GM18873 (cell line): ENCODE data around the gene SLC13A1.
A peak's percentile ranks its signal among the peaks of the same experiment; 100 is the strongest.

ENCODE experiments used
- ATAC-seq: cut with Tn5 transposase; IDR thresholded peaks from one replicate; pipeline ENCODE4 v1.9.1; 2021; ENCODE audit warnings: mild to moderate bottlenecking, moderate library complexity, moderate number of reproducible peaks; ENCODE audit not compliant: unreplicated experiment, low FRiP score

Gene SLC13A1

DNA sequence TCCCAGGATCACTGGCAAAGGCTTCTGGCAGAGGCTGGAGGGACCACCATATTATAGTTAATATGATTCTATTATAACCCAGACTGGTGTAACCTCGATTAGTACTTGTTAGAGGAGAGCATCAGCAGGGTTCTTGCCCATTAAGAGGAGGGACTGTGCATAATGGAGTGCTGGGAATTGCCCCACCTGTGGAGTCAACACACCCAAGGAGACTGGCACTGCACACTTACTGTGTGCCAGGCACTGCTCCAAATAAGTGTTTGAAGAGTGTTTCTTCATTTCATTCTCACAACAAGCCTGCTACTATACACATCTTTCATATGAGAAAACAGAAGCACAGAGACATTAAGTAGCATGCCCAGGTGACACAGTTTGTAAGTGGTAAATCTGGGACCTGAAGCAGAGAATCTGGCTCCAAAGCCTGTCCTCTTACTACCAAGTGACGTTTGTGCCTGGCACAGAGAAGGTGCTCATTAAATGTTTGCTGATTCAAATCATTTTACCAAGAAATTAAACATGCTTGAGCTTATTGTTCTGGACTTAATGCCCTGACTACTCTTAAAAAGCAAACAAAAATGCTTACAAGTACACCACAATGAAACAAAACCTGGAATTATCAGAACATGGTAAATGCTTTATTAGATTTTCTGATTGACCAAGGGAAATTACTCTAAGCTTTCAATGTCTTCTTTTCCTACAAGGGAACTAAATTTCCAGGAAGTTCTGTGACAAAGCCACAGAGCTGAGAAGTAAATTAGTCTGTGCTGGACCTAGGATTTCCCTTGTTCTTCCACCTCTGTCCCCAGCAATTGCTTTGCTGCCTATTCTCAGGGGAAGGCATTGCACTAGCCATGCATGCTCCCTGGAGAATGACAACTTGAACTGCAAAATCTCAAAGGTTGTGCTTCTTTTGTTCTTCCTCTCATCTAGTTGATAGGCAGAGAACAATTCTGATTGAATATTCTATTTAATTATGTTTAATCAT, 809 bp downstream of the SLC13A1 start:
- no peak for ATAC-seq

DNA sequence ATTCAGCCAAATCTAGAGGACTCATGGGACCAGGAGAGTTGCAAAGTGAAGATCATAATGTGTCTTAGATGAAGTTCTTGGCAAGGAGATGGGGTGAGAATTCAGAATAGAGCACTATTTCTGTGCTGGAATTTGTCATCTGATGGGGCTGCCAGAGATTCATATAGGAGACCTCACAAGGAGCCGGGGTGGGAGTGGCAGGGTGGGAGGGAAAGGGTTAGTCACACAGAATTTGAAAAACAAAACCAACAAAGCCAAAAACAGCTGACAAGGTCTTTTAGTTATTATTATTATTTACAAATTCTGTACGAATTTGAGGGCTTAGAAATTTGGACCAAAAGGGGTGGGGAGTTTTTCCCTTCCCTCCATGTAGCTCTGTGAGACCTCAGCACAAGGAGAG, 1.7 kb downstream of the SLC13A1 start:
- no peak for ATAC-seq

DNA sequence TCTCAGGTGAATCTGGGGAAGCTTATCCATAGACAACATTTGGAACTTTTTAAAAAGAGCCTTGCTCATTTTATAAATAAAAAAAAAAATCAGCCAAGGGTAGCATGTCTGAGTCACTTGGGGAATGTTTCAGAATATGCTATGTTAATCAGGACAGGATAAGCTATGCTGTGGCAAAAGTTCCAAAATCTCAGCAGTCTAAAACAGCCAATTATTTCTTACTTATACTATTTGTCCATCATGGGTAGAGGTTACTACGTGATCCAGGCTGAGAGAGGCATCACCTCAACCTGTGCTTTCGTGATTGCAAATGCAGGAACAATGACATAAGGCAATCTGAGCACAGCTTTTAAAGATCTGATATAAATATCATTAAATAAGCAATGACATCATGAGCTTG, 6.5 kb downstream of the SLC13A1 start:
- ATAC-seq = no peak

DNA sequence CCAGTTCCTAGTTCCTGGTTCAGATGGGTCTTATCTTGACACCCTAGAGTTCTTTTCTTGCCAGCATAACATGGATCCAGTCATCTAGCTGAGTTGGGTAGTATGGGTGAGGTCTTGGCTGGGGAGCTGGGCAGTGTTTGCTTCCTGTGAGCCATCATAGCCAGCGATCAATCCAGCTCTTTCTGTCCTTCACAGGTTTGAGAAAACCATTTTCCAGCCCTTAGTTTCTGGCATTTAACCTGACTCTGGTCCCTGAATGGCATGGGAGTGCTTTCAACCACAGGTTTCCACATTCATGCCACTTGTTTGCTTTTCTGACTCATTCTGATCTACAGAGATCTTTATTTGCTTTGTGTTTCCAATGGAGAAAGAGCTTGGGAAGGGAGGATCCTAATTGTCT, 8.6 kb downstream of the SLC13A1 start:
- no peak for ATAC-seq

DNA sequence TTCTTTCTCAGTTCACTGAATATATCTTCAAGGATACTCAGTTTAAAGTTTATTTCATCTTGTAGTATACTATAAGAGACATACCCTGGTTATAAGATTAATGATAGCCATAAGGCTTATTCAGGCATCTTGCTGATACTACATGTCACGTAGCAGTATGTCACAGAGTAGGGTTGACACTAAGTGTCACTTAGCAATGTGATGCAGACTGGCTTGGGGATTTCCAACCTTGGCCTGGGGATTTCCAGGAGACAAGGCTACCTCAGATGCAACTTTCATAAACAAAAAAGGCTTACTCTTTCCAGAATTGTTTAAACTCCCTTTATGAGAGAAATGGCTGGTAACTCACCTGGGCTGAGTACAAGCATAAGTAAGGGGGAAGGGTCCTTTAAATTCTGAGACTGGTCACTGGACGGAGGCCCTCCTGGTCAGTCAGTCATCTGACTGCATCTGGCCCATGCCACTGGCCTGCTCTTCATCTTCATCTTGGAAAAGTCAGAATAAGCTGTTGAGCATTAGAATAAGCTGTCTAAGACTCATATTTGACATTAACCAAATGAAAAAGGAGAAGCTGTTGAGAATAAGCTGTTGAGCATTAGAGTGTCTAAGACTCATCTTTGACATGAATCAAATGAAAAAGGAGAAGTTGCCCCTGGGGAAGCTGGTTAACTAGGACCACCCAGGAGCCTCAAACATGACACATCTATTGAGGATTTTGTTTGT, 9.5 kb downstream of the SLC13A1 start:
- peak; percentile 98 for ATAC-seq

DNA sequence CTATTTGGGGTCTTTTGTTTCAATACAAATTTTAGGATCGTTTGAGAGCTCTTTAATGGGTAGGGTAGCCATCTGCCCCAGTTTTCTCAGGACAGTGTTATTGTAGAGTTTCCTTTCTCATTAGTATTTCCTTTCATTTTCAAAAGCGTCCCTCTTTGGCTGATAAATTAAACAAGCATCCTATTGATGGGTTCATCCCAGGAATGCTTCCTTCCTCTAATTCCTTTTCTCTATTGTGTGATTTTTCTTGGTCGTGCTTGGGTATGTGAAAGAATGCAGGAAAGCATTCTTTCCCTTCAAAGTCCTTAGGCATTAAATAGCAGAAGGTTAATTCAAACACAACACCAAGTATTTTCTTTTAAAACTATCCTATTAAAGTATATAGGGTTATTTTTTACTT, 14.0 kb downstream of the SLC13A1 start:
- ATAC-seq = no peak

DNA sequence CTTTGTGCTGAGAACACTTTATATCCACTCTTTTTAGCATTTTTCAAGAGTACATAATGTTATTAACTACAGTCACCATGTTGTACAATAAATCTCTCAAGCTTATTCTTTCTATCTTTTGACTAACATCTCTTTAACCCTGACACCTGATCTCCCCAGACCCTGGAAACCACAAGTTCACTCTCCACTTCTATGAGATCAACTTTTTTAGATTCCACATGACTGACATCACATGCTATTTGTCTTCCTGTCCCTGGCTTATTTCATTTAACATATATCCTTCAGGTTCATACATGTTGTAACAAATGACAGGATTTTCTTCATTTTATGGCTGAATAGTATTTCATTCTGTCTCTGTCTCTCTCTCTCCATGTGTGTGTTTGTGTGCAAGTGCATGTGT, 15.5 kb downstream of the SLC13A1 start:
- ATAC-seq = no peak

DNA sequence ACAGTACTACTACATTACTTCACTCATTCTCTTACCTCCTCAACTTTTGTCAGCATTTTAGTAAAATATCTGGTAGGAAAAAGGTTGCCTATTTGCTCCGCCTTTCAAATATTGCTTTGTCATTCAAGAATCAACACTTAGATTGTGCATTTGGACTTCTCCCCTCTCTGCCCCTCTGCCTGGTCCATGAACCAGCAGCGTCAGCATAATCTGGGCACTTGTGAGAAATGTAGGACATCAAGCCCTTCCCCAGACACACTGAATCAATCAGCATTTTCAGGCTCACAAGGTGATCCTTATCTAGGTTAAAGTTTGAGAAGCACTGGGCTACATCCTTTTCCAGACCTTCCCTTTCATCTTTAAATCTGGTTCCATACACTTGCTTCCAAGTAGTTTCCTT, 16.3 kb downstream of the SLC13A1 start:
- ATAC-seq = no peak

DNA sequence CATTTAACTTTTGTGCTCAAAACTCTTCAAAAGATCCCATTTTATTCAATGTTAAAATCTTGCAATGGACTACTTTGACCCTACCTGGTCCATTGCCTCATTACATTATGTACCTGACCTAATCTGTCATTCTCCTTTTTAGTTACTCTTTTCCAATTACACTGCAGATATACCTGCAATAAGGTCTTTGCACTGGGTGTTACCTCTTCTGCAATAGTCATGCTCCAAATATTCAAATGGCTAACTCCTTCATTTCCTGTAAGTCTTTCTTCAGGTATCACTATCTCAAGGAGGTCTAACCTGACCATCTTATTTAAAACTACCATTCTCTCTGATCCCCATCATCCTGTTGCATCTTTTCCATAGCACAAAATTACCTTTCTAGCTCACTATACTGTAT, 22.3 kb downstream of the SLC13A1 start:
- no peak for ATAC-seq

DNA sequence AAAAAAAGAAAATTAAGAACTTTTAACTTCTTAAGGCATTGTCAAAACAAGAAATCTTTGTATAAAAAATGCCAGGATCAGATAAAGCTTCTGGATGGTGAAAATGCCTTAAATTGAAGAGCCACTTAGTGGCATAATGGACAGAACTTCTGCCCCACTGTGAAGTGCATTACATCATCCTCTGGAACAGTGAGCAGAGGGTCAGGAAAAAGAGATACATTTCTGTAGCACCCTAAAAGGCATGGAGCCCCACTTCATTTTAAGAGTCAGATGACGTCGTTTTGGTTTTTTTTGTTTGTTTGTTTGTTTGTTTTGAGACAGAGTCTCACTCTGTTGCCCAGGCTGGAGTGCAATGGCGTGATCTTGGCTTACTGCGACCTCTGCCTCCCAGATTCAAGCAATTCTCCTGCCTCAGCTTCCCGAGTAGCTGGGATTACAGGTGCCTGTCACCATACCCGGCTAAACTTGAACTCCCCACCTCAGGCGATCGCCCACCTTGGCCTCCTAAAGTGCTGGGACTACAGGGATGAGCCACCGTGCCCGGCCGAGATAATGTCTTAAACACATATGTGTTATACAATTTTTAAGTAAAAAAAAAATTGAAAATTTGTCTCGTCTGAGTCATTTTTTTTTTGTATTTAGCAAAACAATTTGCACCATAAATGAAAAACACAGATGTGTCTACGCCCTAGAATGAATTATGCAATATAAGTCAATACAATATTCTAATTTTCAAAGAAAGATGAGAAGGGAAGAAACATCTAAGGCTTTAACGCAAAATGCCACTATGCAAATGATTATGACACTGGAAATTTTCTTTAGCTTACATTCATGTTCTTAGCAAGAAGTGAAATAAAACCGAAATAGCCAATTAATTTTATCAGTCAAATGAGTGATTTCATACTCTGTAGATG, 29.2 kb downstream of the SLC13A1 start:
- no peak for ATAC-seq

DNA sequence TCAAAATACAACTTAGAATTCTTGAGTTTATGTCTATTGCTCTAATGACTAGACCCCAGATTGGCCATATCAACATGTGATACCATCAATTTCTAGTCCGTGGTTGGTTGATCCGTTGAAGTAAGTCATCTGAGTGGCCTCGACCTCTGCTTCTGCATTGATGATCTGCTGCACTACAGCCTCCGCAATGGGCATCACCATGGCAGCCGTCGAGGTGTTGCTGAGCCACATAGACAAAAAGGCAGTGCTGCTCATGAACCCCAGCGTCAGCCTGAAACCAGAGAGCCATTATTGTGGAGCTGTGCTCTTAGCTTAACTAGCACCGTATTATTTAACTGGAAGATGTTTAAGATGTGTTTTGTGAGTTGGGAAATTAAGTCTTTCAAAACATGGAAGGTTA, 30.7 kb downstream of the SLC13A1 start:
- no peak for ATAC-seq

DNA sequence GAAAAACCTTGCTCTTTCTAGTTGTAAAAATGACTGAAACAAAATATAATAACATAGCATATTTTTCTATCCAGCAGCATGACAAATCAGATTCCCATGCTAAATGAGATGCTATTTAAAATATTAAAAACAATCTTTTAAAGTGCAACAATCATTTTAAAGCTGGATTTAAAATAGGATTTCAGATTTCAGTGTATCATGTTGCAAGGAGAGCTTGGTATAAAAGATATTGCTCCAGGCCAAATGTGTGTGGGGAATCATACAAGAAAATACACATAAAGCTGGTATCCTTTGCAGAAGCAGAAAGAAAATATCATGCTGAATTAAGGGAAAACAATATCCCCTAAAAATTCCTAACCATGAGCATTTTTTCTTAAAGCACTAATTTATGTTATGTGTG, 42.2 kb downstream of the SLC13A1 start:
- no peak for ATAC-seq

DNA sequence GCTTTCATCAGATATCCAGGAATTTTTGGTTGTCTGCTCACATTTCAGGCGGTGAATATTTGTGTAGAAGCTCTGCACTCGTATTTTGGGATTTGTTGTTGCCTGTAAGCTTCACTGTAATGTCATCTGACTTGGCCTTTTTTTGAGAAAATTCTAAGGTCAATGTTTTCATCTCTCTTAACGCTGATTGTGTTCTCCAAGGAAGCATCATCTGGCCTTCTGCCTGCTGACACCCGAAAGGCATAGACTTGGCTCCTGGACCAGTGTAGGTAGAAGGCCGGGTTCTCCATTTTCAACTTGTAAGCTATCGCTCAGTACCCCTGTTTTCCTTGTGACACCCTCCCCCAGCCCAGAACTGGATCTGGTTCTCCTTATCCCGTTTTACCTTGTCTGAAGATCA, 44.2 kb downstream of the SLC13A1 start:
- no peak for ATAC-seq

DNA sequence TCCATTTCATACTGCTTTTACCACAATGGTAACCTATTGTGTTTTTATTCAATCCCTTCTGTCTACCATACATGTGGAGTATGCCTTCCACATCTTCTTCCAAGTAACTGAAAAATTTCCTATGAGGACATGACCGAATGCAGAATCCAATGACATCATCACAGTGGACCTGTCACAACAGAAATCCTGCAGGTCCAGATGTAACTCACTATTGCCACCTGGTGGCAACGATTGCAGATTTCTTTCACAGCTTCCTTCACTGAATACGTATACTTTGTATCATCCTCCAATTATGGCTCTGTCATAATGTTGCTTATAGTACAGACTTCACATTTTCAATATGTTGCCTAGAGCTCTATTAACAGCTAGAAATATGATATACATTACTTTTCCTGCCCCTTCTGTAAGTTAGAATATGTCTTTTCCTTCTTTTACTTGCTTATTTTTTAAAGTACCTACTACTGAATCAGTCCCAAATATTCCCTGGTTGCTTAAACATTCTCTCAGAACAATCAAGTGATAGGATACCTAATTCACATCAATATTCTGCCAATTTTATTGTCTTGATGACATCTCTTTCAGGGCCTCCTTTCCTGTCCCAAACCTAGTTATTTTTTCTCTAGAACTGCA, 45.4 kb downstream of the SLC13A1 start:
- peak; percentile 98 for ATAC-seq

DNA sequence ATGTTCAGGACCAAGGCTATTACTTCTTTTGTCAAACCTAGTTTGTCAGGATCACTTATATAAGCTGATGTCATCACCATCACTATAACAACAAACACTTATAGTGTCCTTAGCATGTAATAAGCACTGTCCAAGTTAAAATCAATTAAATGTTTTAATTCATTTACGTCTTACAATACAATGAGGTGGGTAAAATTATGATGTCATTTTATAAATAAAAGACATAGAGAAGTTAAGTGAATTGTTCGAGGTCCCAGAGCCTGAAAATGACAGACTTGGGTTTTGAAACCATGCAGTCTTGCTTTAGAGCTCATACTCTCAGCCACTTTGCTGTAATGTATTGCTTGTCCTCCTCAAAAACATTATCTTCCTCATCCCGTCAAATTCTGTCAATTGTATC, 48.3 kb downstream of the SLC13A1 start:
- no peak for ATAC-seq

DNA sequence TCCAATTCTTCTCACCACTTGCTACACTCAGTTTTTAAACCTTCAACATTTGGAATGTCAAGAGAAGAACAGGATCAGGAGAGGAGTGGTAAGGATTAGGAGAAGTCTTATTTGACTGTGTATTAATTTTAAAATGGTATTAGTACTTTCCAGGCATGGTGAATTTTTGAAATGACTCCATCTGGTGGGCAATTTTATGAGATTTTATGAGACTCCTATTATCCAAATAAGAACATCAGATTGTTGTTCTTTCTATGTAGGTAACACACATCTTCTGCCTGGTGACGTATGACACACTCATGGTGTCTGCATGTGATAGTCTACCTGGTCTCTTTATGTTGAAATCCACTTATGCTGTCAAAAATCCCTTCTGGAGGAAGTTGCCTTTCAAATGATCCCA, 51.0 kb downstream of the SLC13A1 start:
- no peak for ATAC-seq

DNA sequence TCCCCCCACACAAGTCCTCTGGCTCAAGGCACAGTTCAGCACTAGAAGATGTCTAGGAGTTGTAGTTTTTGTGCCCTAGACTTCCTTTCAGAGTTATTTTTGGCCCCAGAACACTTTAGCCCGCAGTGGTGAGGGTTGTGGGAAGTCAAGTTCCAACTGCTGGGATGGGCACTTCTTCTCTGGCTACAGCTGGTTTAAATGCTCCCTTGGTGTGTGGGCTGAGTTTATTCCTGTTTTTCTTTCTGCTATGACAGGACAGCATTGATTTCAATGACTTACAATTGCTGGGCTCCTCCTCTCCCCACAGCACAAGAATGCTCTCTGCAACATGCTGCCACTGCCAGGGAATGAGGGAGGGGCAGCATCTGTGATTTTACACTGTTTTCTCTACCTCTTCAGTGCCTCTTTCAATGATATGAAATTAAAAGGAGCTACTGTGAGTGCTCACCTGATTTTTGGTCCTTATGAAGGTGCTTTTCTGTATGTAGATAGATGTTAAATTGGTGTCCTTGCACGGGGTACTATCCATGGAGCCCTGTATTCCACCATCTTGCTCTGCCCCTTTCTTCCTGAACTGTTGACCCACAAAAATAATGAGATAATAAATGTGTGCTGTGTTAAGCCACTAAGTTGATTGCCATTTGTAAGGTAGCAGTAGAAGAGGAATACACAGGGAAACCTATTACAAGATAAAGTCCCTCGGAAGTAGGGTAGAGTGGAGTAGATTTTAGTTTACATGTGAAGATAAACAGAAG, 56.3 kb downstream of the SLC13A1 start:
- no peak for ATAC-seq

DNA sequence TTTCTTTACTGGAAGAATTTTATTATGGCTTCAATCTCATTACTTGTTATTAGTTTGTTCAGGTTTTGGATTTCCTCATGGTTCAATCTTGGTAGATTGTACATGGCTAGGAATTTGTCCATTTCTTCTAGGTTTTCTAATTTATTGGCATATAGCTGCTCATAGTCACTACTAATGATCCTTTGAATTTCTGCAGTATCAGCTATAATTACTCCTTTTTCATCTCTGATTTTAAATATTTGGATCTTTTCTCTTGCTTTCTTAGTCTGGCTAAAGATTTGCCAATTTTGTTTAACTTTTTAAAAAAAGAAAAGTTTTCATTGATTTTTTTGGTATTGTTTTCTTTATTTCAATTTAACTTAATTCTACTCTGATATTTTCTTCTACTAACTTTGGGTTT, 59.2 kb downstream of the SLC13A1 start:
- ATAC-seq = no peak

DNA sequence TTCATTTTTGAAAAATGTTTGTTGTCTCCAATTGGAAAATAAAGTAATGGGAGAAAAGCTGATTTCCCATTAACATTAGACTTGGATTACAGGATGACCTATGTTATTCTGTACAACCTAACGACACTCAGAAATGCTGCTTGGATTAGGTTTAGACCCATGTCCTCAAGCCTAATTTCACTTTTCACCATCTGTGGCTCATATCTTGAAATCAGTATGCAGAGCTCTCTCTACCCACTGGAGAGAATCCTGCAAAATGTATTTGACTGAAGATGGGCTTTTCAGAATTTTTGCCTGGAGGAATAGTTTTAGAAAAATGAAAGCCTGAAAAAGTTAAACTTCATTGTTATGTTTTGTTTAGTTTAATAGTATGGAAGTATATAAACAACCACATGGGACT, 63.8 kb downstream of the SLC13A1 start:
- no peak for ATAC-seq

DNA sequence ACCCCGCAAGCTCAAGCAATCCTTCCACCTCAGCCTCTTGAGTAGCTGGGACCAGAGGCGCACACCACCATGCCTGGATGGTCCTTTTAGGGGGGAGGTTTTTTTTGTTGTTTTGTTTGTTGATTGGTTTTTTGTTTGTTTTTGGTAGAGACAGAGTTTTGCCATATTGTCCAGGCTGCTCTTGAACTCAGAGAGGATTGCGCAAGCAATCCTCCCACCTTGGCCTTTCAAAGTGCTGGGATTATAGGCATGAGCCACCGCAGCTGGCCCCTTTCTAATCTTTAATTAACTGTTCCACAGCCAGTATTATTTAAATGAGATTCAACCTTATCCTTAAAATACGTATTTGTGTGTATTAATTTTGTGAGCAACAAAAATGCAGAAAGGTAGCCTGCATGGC, 65.8 kb downstream of the SLC13A1 start:
- ATAC-seq = no peak
